ENCODE measurements around the gene VPS37B.

VPS37B gene

GRCh38 chr12:122855071-122855829, 40.7 kb downstream of the VPS37B start:
- H3K36me3 ChIP-seq, result peaks cover 37% of the 10 kb centered on the region
- peaks cover 0 to 3% of the 10 kb centered on the region in 2 experiments for H3K4me1 ChIP-seq (ENCODE audit: control insufficient read depth in 1 of 2, insufficient read depth in 1 of 2, low read depth in 1 of 2, low read length in 1 of 2)
- H3K4me3 ChIP-seq (ENCODE audit: low read depth in 1 of 2, low read length in 1 of 2), result no peak overlapping the region
- H3K27ac ChIP-seq, result no peak overlapping the region
- no peaks in the 10 kb centered on the region for H3K27me3 ChIP-seq
- no peak for TF ChIP-seq CTCF (IDR thresholded peaks at IDR 0.05)
- H3K9me3 ChIP-seq, result no peaks in the 10 kb centered on the region

- Histone ChIP-seq H3K27ac (no peak overlapping the region), H3K4me1 (ENCODE audit: control insufficient read depth in 1 of 2, insufficient read depth in 1 of 2, low read depth in 1 of 2, low read length in 1 of 2) (no peaks in the 10 kb centered on the region), H3K27me3 (no peaks in the 10 kb centered on the region), H3K36me3 (peaks cover 31% of the 10 kb centered on the region), H3K4me3 (ENCODE audit: low read depth in 1 of 2, low read length in 1 of 2) (no peak overlapping the region), H3K9me3 (no peaks in the 10 kb centered on the region)
- no peak for TF ChIP-seq CTCF (IDR thresholded peaks at IDR 0.05)
Measured at GRCh38 chr12:122854554-122854953, 41.4 kb downstream of the VPS37B start.

- Histone ChIP-seq H3K9me3 (no peaks in the 10 kb centered on the region), H3K27ac (no peak overlapping the region), H3K36me3 (peaks cover 27% of the 10 kb centered on the region), H3K4me3 (ENCODE audit: low read depth in 1 of 2, low read length in 1 of 2) (no peak overlapping the region), H3K4me1 (ENCODE audit: control insufficient read depth in 1 of 2, insufficient read depth in 1 of 2, low read depth in 1 of 2, low read length in 1 of 2) (no peaks in the 10 kb centered on the region), H3K27me3 (no peaks in the 10 kb centered on the region)
- no peak for TF ChIP-seq CTCF (IDR thresholded peaks at IDR 0.05)
Measured at GRCh38 chr12:122853582-122854245, 42.2 kb downstream of the VPS37B start.

- Histone ChIP-seq H3K27me3 (no peaks in the 10 kb centered on the region), H3K27ac (no peak overlapping the region), H3K4me3 (ENCODE audit: low read depth in 1 of 2, low read length in 1 of 2) (no peak overlapping the region), H3K36me3 (peaks cover 27% of the 10 kb centered on the region), H3K4me1 (ENCODE audit: control insufficient read depth in 1 of 2, insufficient read depth in 1 of 2, low read depth in 1 of 2, low read length in 1 of 2) (no peaks in the 10 kb centered on the region), H3K9me3 (no peaks in the 10 kb centered on the region)
- no peak for TF ChIP-seq CTCF (IDR thresholded peaks at IDR 0.05)
Measured at GRCh38 chr12:122852336-122853275, 43.3 kb downstream of the VPS37B start.

GRCh38 chr12:122851820-122852219, 44.1 kb downstream of the VPS37B start:
- H3K36me3 ChIP-seq, result peaks cover 24% of the 10 kb centered on the region
- no peaks in the 10 kb centered on the region for H3K9me3 ChIP-seq
- no peaks in the 10 kb centered on the region for H3K4me1 ChIP-seq (ENCODE audit: control insufficient read depth in 1 of 2, insufficient read depth in 1 of 2, low read depth in 1 of 2, low read length in 1 of 2)
- no peak overlapping the region for H3K27ac ChIP-seq
- H3K27me3 ChIP-seq, result no peaks in the 10 kb centered on the region
- no peak for TF ChIP-seq CTCF (IDR thresholded peaks at IDR 0.05)
- H3K4me3 ChIP-seq (ENCODE audit: low read depth in 1 of 2, low read length in 1 of 2), result no peak overlapping the region

All from neutrophil (primary cell).